GM12892 (cell line): ENCODE results near the gene DICER1.

Source experiments
- POLR2A ChIP-seq: IDR thresholded peaks from 2 replicates; pipeline ENCODE4 v1.6.1; 2011; ENCODE audit warnings: low read depth, low read length, control low read depth
- POLR2AphosphoS5 ChIP-seq: IDR thresholded peaks from 2 replicates; pipeline ENCODE4 v1.6.1; 2011; ENCODE audit warnings: low read depth, low read length, control low read depth
- TAF1 ChIP-seq: IDR thresholded peaks from 2 replicates; pipeline ENCODE4 v1.6.1; 2011; ENCODE audit warnings: low read depth, mild to moderate bottlenecking, control low read depth, low read length, borderline replicate concordance

GRCh38 chr14:95068080-95068479 lies 89.2 kb downstream of the DICER1 start:
- TF ChIP-seq POLR2AphosphoS5 (no peak), POLR2A (no peak), TAF1 (no peak)
